NCI-H510A (cell line): ENCODE data around the gene DTX3L.

Experiments used
- DNase-seq: peaks from one replicate; lab custom pipeline; 2025; lab: John Stamatoyannopoulos, UW

Gene DTX3L

GRCh38 chr3:122606330-122606729 lies 42.2 kb downstream of the DTX3L start:
- no peak for DNase-seq

GRCh38 chr3:122608916-122609315 lies 44.8 kb downstream of the DTX3L start:
- no peak for DNase-seq

GRCh38 chr3:122609798-122610559 lies 45.8 kb downstream of the DTX3L start:
- DNase-seq: no peak

- DNase-seq: no peak
Measured at GRCh38 chr3:122612696-122613095, 48.6 kb downstream of the DTX3L start.

GRCh38 chr3:122615303-122615702 lies 51.2 kb downstream of the DTX3L start:
- DNase-seq: no peak

GRCh38 chr3:122618614-122619013 lies 54.5 kb downstream of the DTX3L start:
- no peak for DNase-seq

GRCh38 chr3:122619040-122619439 lies 54.9 kb downstream of the DTX3L start:
- no peak for DNase-seq

- no peak for DNase-seq
Measured at GRCh38 chr3:122620399-122620798, 56.3 kb downstream of the DTX3L start.

- no peak for DNase-seq
Measured at GRCh38 chr3:122621112-122621511, 57.0 kb downstream of the DTX3L start.

- DNase-seq: no peak
Measured at GRCh38 chr3:122623031-122623829, 59.1 kb downstream of the DTX3L start.
